ENCODE results near the gene RHAG. TPM values are rescaled to one million over a fixed set of nuclear protein-coding genes. Genes with fewer than 3 reads are reported as not detected.

RHAG gene
- total and polyA plus RNA-seq, 3 experiments from 2014 or later = not detected

Other genes starting within 250 kb of the RHAG start
- gene MMUT, start 173.6 kb downstream of the RHAG start, total RNA-seq = 10 to 100 TPM; 11.5 to 12.2 TPM
- gene MMUT, start 173.6 kb downstream of the RHAG start, polyA plus RNA-seq = 10.2 TPM
- gene CENPQ, start 173.5 kb downstream of the RHAG start, total RNA-seq = 10 to 100 TPM; 17.3 to 19.7 TPM
- gene CENPQ, start 173.5 kb downstream of the RHAG start, polyA plus RNA-seq = 4.3 TPM
- not detected for gene GLYATL3, start 136.9 kb downstream of the RHAG start, total RNA-seq
- not detected for gene GLYATL3, start 136.9 kb downstream of the RHAG start, polyA plus RNA-seq
- gene C6orf141, start 86.2 kb downstream of the RHAG start, total RNA-seq = not detected
- not detected for gene C6orf141, start 86.2 kb downstream of the RHAG start, polyA plus RNA-seq
- not detected for gene CRISP2, start 76.7 kb upstream of the RHAG start, total RNA-seq
- gene CRISP2, start 76.7 kb upstream of the RHAG start, polyA plus RNA-seq = not detected
- gene CRISP3, start 107.5 kb upstream of the RHAG start, total RNA-seq = not detected
- not detected for gene CRISP3, start 107.5 kb upstream of the RHAG start, polyA plus RNA-seq
- not detected for gene PGK2, start 150.4 kb upstream of the RHAG start, total RNA-seq
- not detected for gene PGK2, start 150.4 kb upstream of the RHAG start, polyA plus RNA-seq
- gene CRISP1, start 229.7 kb upstream of the RHAG start, total RNA-seq = not detected
- not detected for gene CRISP1, start 229.7 kb upstream of the RHAG start, polyA plus RNA-seq

Measured in CD8-positive, alpha-beta memory T cell (primary cell).